ENCODE measurements around the gene SYNGR2.
"Not testable (repeated sequence)": the region's sequence is repeated elsewhere in the genome, so short reads cannot be mapped to it uniquely, and the experiment has no call there.

SYNGR2 gene

DNA sequence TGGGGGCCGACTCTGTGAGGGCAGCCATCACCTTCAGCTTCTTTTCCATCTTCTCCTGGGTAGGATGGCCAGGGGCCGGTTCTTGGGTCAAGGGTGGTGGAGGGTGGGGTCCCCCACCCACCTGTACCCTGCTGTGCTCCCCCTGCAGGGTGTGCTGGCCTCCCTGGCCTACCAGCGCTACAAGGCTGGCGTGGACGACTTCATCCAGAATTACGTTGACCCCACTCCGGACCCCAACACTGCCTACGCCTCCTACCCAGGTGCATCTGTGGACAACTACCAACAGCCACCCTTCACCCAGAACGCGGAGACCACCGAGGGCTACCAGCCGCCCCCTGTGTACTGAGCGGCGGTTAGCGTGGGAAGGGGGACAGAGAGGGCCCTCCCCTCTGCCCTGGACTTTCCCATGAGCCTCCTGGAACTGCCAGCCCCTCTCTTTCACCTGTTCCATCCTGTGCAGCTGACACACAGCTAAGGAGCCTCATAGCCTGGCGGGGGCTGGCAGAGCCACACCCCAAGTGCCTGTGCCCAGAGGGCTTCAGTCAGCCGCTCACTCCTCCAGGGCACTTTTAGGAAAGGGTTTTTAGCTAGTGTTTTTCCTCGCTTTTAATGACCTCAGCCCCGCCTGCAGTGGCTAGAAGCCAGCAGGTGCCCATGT lies 3.3 kb downstream of the SYNGR2 start:
- not testable (repeated sequence) for DNase-seq (ENCODE audit: low spot score)

DNA sequence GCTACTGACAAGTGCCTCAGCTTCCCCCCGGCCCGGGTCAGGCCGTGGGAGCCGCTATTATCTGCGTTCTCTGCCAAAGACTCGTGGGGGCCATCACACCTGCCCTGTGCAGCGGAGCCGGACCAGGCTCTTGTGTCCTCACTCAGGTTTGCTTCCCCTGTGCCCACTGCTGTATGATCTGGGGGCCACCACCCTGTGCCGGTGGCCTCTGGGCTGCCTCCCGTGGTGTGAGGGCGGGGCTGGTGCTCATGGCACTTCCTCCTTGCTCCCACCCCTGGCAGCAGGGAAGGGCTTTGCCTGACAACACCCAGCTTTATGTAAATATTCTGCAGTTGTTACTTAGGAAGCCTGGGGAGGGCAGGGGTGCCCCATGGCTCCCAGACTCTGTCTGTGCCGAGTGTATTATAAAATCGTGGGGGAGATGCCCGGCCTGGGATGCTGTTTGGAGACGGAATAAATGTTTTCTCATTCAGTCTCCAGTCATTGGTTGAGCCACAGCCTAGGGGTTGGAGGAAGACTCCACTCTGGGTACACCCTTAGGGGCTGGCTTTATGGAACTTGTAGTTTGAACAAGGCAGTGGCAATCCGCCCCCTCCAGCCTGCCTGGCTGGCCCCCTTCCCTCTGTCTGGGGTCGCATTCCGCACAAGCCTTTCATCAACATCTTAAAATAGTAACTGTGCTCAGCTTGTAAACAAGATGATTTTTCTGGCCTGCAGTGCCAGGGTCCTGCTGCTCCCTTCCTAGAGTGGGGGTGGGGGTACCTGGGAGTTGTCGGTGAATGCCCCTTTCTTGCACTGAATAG lies 4.1 kb downstream of the SYNGR2 start:
- no peak for DNase-seq (ENCODE audit: low spot score)

DNA sequence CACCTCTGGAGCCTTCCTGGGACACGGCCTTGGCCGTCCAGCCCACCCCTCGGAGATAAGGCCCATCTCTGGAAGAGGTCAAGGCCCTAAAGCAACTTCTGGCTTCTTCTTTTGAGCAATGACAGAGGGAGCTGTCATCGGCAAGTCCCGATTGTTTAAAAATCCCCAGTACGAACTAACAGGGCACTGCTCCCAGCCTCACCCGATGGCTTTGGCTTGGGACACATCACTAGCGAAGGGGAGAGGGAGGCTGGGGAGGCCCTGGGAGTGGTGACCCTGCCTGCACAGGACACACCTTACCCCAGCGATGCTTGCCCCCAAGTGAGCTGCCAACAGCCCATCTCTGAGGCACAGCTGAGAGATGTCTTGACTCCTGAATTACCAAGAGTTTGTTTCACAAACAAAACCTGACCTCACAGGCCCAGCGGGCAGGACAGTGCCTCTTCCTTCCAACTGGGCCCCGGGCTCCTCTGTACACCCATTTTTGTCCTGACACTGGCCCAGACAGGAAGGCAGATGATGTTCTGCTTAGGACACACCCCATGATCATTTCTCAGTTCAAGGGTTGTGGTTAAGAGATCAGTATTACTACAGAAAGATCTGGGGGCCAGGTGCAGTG lies 4.8 kb downstream of the SYNGR2 start:
- no peak for DNase-seq (ENCODE audit: low spot score)

DNA sequence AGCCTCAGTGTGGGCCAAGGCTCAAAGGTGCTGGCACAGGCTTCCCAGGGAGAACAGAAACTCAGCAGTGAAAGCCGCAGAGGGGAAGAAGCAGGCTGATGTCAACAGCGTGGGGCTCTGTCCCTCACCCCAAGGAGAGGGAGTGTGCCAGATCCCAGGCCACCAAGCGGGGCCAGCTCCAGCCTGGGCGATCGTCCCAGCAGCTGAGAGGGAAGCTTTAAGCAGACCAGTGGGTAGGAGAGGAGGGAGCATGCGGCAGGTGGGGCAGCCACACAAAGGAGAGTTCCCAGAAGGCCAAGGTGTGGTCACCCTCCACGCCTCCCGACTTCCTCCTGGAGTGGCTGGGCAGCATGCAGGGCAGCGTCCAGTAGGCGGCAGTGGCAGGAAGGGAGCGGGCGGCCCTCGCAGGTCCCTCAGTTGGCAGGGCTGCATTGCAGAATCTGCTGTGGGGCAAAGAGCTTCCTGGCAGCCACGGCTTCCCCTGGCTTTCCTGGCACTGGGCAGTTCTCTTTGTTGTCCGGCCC lies 6.0 kb downstream of the SYNGR2 start:
- peak; percentile 84 for DNase-seq (ENCODE audit: low spot score)

DNA sequence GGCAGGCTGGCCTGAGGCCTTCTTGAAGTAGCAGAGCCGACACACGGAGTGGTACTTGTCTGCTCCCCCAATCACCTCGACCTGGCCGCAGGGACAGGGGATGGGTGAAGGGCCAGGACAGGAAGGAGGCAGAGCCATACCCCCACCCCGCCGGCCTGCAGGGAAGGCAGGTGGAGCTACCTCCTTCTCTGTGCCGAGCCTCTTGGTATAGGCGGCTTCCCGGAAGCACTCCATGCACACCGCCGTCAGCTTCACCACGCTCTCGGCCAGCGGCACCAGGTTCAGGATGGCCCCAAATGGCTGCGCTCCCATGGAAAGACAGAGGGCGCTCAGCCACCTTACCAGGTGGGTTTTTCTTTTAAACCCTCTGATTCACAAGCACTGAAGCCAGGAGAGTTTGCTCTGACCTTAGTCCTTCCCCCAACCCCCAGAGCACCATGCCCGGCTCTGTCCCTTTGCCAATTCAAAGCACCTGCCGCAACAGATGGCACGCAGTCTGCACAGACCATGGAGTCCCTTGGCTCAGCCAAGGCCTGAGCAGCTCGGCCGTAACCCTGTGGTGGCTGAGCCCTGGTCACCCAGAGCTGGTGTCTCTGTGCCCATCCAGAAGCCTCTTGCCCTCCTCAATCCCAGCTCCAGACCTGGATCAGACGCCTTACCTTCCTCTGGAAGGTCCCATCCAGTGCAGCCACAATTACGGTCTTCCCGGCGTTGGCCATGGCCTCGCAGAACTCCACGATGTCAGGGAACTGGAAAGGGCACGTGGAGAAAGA lies 6.7 kb downstream of the SYNGR2 start:
- peak; percentile 58 for DNase-seq (ENCODE audit: low spot score)

DNA sequence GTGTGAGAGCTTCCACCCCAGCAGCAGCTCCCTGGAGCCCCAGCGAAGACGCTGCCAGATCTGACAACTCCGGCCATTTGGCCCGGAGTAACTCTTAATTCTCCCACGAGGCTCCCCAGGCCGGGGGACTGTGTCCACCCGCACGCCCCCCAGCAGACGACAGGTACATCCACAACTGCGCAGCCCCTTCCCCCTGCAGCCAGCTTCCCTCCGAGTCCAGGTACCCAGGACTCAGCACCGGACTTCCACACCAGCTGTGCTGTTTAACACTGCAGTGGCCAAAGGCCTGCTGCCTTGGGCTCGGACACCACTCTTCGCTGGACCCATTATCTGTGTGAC lies 7.2 kb downstream of the SYNGR2 start:
- no peak for DNase-seq (ENCODE audit: low spot score)

DNA sequence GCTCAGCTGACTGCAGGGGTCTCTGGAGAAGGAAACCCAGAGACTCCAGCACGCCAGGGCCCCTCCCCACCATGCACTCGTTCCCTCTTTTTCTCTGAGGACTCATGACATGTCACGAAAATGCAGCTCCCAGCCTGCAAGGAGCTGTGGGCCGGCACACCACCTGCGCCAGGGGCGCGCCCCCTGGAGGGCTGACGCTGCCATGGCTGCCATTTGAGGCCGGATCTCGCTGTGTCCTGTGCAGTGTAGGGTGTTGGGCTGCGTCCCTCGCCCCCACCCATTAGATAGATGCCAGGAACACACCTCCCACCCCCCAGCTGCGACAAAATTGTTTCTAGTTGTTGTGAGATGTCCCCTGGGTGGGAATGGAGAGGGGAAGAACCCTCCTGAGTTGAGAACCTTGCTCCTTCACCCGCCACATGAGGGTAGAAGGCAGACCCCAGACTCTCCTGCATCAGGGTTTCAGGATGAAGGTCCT lies 8.2 kb downstream of the SYNGR2 start:
- peak; percentile 61 for DNase-seq (ENCODE audit: low spot score)

DNA sequence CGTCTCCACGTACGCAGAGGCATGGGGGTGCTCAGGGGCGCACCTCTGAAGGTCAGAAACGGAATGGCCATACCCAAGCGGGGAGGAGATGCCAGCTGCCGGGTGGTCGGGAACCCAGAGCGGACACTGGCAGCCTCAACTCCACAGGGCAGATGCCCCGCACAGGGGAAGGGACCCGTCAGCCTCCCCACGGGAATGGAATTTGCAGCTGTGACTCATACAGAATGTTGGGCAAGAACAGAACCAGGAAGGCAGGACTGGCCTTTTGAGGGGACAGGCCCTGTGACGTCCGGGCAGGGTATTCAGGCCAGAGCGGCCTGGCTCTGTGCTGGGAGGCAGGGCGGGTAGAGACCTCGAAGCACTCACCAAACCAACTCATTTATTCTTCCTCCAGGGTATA lies 11.0 kb downstream of the SYNGR2 start:
- DNase-seq (ENCODE audit: low spot score) = peak; percentile 65

DNA sequence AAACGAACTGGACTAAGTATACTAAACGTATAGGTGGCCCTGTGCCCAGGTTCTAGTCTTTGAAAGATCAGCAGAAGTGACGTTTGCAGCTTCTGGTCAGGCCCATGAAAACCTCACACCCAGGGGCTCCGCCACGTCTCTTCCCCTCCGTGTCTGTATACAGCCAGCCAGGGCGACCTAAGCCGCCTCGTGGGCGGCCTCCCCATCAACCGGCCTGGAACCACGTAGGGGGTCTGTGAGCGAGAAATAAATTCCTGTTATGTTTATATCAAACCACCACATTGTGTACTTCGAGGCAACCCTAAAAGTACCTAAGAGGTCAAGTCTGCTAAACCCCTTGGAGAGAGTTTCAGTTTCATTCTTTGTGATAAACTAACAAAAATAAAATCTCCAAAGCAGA lies 11.7 kb downstream of the SYNGR2 start:
- DNase-seq (ENCODE audit: low spot score) = no peak

DNA sequence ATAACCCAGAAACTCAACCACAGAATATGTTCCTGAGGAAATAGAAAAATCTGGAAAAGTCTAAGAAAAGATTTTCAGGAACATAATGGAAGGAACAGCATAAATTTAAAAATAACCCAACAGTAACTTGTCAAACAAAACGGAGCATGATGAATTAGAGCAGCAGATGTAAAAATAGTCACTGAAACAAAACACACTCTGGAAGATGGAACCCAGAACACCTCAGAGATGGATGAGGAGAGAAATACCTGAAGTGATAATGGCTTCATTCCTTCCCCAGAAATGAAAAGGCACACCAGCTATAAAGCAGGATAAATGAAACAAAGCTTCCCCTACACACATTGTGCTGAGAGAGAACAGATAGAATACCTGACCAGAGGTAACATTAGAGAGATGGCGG lies 12.1 kb downstream of the SYNGR2 start:
- DNase-seq (ENCODE audit: low spot score) = no peak

DNA sequence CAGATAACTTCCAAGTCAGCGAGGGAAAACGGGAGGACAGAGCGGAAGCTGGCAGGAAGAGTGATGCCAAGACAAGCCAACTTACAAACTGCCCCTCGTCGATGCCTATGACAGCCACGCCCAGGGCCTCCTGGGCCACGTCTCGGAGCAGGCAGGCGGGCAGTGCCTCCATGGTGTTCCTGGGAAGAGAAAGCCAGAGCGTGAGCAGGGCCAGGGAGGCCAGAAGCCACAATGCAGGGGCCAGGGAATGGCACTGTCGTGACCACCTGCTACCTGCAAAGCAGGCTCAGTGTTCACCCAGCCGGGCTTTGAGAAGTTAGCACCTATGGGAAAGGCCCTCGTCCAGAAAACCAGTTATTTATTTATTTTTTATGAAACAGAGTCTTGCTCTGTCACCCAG lies 14.1 kb downstream of the SYNGR2 start:
- no peak for DNase-seq (ENCODE audit: low spot score)

DNA sequence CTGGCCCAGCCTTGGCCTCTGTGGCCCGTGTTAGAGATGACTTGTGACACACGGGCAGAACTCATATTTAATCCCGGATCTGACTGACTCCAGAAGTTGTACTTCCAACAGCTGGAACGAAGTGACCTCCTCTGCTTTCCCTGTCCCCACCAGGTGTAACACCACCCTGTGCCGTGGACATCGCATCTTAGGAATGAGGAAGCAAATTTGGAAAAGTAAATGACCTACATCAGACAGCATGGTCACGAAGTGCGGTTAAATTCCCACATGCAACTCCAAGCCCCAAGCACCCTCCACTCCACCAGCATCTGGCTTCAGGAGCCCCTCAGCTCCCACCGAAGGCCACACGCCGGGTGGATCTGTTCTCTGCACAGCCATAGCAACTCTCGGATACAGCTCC lies 15.5 kb downstream of the SYNGR2 start:
- peak; percentile 72 for DNase-seq (ENCODE audit: low spot score)

DNA sequence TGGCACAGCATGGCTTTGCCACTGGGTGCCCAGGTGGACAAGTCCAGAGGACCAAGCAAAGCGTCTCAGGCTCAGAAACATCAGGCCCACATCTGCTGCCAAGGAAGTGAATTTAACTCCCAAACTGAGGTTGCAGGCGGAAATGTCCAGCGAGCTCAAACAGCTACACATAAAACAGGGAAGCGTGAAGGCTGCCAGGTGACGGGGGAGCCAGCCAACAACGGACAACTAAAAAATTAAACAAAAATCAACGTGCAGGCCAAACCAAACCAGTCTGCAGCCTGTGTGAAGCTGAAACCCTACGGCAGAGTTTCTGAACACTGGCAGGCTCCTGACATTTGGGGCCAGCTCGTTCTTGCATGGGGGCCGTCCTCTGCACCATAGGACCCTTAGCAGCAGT lies 16.0 kb downstream of the SYNGR2 start:
- peak; percentile 27 for DNase-seq (ENCODE audit: low spot score)

DNA sequence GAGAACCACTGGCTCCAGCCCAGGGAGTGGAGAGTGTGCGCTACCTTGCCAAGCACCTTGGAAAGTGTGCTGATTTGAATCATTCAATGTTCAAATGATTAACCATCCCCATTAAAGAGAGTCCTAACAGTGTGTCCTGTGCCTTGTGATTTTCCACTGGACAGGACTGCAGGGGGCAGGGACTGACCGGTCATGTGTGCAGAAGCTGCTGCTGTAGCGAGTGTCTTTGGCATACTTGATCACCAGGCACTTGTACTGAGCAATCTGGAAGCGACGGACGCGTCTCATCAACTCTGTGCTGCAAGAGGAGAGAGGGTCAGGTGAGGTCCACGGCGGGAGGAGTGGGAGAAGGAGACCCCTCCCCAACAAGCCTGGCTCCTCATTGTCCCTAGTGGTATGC lies 16.5 kb downstream of the SYNGR2 start:
- DNase-seq (ENCODE audit: low spot score) = peak; percentile 90

DNA sequence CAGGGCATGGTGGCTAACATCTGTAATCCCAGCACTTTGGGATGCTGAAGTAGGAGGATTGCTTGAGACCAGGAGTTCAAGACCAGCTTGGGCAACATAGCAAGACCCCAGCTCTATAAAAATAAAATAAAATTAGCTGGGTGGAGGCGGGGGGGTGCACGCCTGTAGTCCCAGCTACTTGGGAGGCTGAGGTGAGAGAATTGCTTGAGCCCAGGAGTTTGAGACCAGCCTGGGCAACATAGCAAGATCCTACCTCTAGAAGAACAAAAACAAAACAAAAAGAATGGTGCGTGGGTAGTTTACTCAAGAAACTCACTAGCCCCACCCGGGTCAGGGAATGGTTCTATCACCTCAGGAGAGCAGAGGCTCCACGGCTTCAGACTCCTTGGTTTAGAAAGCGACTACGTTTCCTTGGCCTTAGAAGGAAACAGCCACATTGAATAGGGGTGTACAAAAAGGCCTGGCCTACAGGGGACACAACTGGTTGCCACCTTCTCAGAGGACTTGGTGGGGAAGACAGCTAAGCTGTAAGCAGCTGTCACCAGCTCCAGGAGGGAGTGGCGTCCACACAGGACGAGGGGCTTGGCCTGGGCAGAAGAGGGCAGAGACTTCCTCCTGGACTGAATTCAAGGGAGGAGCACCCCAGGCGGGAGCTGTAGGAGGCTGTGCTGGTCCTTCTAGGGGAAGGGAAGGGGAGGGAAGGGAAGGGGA lies 17.8 kb downstream of the SYNGR2 start:
- DNase-seq (ENCODE audit: low spot score) = peak; percentile 76

DNA sequence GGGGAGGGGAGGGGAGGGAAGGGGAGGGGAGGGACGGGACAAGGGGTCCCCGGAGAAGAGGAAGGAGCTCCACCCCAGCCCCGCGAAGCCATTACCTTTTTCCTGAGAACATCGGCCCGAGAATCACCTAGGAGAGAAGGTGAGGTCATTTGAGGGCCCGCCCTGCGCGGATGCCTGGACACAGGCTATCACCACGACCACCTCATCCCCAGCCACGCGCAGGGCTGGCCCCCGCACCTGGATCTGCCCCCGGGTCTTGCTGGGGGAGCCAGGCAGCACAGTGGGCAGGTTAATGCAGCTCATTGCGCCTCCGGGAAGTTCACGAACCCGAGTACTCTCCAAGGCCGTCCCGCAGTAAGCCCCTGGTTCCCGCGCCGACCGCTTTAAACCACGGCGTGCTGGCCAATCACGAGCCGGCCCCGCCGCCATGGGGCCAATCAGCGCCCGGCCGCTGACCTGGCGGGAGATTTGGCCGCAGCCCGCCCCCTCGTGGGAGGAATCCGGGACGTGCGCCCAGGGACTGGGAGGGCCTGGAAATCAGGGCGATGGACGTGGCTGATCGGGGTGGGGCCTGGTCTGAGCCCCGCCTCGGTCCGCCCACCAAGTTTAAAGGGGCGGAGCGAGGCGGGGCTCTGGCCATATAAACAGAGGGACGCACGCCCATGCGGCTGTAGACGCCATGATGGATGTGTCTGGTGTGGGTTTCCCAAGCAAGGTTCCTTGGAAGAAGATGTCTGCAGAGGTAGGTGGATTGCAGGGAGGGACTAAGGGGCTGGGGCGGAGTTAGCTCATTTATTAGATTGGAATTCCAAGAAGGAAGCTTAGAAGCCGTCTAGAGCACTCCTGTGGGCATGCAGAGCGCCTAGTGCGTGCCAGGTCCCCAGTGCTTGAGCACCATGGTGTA lies 18.6 kb downstream of the SYNGR2 start, which contains the start of the genes AFMID and TK1:
Gene AFMID, plus strand, starts transcription at position 671 of the 904 bp plus-strand sequence. Its CDS starts 9 bp downstream, at position 680.
Gene TK1, minus strand, starts transcription at position 361 of the 904 bp plus-strand sequence. Its CDS starts 58 bp downstream, at position 303.
- DNase-seq (ENCODE audit: low spot score) = peak; percentile 99

DNA sequence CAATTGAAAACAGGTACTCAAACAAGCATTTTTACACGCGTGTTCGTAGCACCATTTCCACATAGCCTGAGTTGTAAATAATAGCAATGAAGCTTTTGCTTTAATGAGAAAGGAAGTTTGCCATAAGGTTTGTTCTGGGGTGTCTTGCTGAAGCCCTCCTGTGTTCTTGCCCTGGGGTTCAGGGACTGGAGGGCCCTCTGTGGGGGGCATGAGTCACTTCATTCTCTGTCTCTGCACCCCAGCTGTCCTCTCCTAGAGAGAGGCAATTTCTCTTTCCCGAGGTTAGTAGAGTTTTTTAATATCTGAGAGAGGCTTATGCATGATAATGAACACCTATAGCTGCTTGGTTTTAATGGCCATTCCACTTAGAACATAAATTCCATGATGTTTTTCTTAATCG lies 28.3 kb downstream of the SYNGR2 start:
- no peak for DNase-seq (ENCODE audit: low spot score)

DNA sequence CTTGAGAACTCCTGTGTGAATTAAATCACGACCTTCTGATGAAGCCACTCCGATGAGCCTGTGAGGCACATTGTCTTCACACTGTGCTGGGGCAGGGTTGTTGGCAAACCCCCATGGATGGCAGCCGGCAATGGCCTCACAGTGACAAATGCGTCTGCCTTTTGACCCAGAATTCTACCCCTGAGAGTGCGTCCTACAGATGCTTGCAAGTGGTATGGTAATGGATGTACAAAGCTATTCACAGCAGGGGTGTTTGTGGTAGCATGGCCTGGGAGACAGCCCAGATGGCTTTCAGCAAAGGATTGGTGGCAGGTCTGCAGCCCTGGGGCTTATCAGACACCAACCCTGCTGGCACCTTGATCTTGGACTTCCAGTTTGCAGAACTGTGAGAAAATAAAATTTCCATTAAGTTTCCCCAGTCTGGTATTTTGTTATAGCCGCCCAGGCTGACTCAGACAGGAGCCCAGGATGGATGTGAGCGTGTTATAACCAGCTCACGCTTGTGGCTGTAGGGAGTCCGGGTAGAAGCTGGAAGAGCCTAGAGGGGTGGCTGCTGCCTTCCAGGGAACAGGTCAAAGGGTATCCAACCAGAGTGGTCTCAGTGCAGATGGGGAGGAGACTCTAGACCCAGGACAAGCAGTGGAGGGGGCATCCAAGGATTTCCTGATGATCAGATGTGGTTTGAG lies 28.9 kb downstream of the SYNGR2 start:
- DNase-seq (ENCODE audit: low spot score) = no peak

DNA sequence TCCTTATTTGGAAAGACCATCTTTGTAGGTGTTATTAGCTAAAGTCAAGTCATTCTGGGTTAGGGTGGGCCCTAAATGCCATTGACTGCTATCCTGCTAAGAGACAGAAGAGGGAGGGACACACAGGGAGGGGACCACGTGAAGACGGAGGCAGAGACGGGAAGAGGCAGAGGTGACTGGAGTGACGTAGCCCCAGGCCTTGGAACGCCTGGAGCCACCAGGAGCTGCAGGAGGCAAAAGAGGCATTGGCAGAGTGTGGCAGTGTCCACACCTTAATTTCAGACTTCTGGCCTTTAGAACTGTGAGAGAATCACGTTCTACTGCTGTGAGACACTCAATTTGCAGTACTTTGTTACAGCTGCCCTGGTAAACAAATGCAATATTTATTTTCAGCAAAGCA lies 32.1 kb downstream of the SYNGR2 start:
- no peak for DNase-seq (ENCODE audit: low spot score)

DNA sequence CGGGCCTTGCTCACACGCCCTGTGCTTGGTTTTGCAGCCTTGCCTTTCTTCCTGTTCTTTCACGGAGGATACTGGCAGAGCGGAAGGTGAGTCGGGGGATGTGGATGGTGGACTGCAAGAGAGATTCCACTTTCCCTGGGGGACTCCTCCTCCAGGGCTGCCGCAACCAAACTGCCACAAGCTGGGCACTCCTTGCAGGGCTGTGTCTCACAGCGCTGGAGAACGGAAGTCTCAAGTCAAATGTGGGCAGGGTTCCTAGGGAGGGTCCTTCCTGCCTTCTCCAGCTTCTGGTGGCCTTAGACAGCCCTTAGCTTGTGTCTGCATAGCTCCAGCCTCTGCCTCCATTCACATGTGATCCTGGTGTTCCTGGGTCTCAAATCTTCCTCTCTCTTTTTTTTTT lies 34.3 kb downstream of the SYNGR2 start:
- no peak for DNase-seq (ENCODE audit: low spot score)

Data from kidney tubule cell (primary cell).